Fibroblast of the aortic adventitia (primary cell): ENCODE data around the gene RIPK4. TPM values are rescaled to one million over a fixed set of nuclear protein-coding genes. Genes with fewer than 3 reads are reported as not detected.

Source experiments
- DNase-seq: peaks from one replicate; pipeline ENCODE4 v3.0.0-alpha.2; 2010; ENCODE audit warnings: low read depth
- H3K4me3 ChIP-seq: 2 replicates; pipeline ENCODE4 v1.5.1; 2011; ENCODE audit warnings: low read depth, mild to moderate bottlenecking, control low read depth, low read length, moderate library complexity
- total RNA-seq: library from RNA; depleted of rRNA; stranded (reverse); fragments of >200 nt; gene quantifications from 2 replicates; pipeline ENCODE4 v1.2.3, GENCODE V29; 2012; ENCODE audit warnings: low replicate concordance
- TF ChIP-seq, protein P1 (sequence below): IDR thresholded peaks from 2 replicates; pipeline ENCODE4 v1.5.1; 2011; ENCODE audit warnings: mild to moderate bottlenecking, low read length, control low read depth, inconsistent platforms; ENCODE audit not compliant: insufficient read depth

Gene RIPK4
- total RNA-seq, 1 donor: 0.45 TPM

DNA sequence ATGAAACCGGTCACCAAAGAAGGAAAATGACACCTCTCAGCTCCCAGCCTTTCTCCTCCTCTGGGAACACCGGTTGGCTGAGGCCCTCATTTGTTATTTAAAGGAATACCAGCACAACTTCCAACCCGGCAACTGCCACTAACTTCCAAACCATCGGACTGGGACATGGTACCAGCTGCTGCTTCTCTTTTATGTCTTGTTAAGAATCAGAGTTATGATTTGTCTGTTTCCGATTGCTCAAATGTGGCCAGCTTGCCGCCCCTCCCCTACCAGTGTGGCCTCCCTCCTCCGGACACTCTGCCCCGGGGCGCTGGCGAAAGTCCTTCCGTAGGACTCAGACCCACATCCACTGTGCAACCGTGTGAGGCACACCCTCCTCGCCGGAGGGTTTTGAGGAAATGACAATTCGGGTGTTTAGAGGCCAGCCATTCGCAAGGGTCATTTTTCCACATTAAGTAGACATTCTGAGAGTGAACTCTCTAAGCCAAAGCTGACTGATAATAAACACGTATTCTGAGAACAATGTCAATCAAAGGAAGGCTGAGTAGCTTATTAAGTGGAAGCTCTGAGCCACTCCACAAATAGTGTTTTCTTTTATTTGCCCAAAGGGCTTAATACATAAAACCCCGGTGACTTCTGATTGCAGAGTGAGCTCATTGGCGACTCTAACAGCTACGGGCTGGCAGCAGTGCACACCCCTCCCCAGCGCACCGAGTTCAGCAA is 5.5 kb downstream of the RIPK4 start:
- no peak overlapping the region for H3K4me3 ChIP-seq
- peak; percentile 1 for DNase-seq
- TF ChIP-seq, protein P1, sequence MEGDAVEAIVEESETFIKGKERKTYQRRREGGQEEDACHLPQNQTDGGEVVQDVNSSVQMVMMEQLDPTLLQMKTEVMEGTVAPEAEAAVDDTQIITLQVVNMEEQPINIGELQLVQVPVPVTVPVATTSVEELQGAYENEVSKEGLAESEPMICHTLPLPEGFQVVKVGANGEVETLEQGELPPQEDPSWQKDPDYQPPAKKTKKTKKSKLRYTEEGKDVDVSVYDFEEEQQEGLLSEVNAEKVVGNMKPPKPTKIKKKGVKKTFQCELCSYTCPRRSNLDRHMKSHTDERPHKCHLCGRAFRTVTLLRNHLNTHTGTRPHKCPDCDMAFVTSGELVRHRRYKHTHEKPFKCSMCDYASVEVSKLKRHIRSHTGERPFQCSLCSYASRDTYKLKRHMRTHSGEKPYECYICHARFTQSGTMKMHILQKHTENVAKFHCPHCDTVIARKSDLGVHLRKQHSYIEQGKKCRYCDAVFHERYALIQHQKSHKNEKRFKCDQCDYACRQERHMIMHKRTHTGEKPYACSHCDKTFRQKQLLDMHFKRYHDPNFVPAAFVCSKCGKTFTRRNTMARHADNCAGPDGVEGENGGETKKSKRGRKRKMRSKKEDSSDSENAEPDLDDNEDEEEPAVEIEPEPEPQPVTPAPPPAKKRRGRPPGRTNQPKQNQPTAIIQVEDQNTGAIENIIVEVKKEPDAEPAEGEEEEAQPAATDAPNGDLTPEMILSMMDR: no peak

DNA sequence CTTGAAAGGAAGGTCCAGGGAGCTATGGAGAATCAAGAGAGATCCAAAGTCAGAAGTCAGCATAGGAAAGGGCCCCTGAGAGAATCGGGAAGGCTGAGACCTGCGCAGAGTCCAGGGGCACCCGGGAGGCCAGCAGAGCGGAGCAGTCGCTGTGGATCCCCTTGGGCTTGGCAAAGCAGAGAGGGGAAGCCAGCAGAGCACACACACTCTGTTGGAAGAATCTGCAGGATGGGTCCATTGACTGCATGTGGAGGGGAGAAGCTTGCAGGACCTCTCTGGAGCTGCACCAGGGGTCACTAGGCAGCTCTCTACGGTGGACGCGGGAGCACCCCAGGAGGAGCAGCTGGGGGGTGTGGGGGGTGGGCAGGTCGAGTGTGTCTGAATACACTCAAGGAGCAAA is 6.4 kb downstream of the RIPK4 start:
- TF ChIP-seq, protein P1: no peak
- no peak overlapping the region for H3K4me3 ChIP-seq
- no peak for DNase-seq

DNA sequence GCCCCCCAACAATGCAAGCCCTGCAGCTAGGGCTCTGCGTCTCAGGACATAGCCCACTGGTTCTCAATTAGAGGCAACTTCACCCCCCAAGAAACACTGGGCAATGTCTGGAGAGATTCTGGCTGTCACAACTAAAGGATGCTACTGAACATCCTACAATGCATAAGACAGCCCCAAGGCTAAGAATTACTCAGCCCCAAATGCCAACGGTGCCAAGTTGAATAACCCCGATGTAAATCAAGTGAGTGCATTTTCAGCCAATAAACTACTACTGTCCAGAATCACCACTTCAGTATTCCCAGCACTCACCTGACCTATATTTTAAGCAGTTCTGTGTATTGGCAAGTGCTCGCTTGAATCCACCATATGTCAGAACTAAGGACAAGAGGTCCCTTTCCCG is 6.9 kb downstream of the RIPK4 start:
- no peak overlapping the region for H3K4me3 ChIP-seq
- no peak for DNase-seq
- TF ChIP-seq, protein P1: no peak

DNA sequence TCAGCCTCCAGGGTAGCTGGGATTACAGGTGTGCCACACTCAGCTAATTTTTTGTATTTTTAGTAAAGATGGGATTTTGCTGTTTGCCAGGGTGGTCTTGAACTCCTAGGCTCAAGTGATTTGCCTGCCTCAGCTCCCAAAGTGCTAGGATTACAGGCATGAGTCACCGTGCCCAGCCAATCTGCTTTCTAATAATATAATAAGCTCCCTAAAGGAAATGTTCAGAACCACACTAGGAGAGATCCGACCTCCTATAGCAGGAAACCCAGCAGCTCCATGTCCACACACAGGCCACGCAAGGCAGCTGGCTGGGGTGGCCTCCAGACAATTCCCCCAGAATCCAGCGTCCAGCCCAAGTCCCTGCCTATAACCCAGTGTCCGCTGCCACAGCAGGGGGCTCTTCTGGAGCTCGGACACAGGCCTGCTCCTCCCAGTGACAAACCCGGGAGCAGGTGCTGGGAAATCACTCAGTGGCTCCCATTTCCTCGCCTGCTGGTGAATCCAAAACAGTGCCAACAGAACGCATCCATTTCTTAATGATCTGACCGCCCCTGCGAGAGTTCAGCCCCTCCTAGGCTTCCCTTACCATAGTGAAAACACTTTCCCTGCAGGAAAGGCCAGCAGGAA is 7.5 kb downstream of the RIPK4 start:
- H3K4me3 ChIP-seq: no peak overlapping the region
- DNase-seq: no peak
- TF ChIP-seq, protein P1: no peak

DNA sequence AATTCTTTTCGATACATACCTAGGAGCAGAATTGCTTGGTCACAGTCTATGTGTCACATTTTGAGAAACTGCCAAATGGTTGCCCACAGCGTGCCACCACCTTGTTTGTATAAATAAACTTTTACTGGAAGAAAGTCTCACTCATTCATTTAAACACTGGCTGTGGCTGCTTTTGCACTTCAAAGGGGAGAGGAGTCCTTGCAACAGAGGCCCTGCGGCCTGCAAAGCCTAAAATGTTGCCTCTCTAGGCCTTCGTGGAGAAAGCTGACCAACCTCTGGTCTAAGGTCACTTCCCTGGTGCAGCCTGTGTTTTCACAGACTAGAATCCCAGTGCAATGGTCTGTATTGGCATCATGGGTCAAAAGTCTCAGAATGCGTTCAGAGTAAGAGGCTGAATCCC is 8.3 kb downstream of the RIPK4 start:
- no peak overlapping the region for H3K4me3 ChIP-seq
- no peak for DNase-seq
- TF ChIP-seq, protein P1: no peak

DNA sequence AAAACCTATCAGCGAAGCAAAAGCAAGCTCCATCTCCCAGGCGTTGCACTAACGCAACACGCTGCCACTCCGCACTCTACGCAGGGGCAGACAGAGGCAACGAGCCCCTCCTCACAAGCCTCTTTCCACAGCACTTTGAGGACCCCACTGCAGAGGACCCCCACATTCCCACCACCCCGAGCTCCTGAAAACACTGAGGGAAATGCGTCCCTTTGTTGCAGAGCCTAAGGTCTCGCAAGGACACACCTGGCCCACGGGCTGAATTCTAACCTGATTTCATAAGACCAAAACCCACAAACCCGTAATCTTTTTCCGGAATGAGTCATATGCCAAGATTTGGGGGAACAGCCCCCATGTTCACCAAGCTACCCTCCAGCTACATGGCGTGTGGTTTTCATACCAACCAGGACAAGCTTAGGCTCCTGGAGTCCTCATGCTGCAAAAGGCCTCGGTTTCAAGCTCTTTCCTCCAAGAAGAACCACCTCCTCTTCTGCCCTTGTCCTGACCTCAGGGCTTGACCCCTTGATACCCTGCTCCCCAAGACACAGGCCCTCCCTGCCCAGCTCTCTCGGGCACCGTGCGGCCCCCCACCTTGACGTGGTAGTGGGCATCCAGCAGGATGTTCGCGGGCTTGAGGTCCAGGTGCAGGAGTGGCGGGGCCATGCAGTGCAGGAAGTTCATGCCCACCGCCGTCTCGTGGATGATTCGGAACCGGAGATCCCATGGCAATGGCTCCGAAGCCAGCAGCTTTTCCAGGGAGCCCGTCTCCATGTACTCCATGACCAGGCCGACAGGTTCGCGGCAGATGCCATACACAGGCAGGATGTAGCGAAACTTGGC is 10.7 kb downstream of the RIPK4 start:
- TF ChIP-seq, protein P1: no peak
- no peak for DNase-seq
- H3K4me3 ChIP-seq: no peak overlapping the region
